BJ (cell line): Measurements from ENCODE around the gene MIA. TPM values are rescaled to one million over a fixed set of nuclear protein-coding genes. Genes with fewer than 3 reads are reported as not detected.
"Not testable (repeated sequence)": the region's sequence is repeated elsewhere in the genome, so short reads cannot be mapped to it uniquely, and the experiment has no call there.

Source experiments
- CTCF ChIA-PET: fragments of 350-600 bp; formaldehyde crosslinking; extraction: SDS; loops from one replicate; lab custom pipeline; 2021; ENCODE audit warnings: antibody characterized with exemption, inconsistent platforms; lab: Yijun Ruan, JAX
- POLR2A ChIA-PET: fragments of 300-600 bp; sonication (Branson Sonifier 250); formaldehyde crosslinking; extraction: SDS; loops from one replicate; lab custom pipeline; 2021; ENCODE audit warnings: antibody characterized with exemption; lab: Charles Lee
- DNase-seq: peaks from one replicate; pipeline ENCODE4 v3.0.0-alpha.2; 2011; ENCODE audit warnings: low read depth
- H3K27me3 ChIP-seq: 2 replicates; pipeline ENCODE4 v1.6.0; 2011; ENCODE audit warnings: low read length; ENCODE audit not compliant: control insufficient read depth, insufficient read depth
- H3K36me3 ChIP-seq: 2 replicates; pipeline ENCODE4 v1.5.1; 2011; ENCODE audit warnings: low read length; ENCODE audit not compliant: control insufficient read depth, insufficient read depth
- H3K4me3 ChIP-seq: 2 replicates; pipeline ENCODE4 v1.5.1; 2011; ENCODE audit warnings: low read depth, mild to moderate bottlenecking, control low read depth, low read length
- polyA plus RNA-seq: library from polyadenylated mRNA; depleted of rRNA; stranded (reverse); fragments of >200 nt; gene quantifications from 2 replicates; pipeline ENCODE4 v1.2.3, GENCODE V29; 2011
- TF ChIP-seq, protein P1 (sequence below): IDR thresholded peaks from 2 replicates; pipeline ENCODE4 v1.5.1; 2011; ENCODE audit warnings: low read depth, mild to moderate bottlenecking, control low read depth, inconsistent platforms, low read length, moderate library complexity; ENCODE audit not compliant: insufficient read depth

Gene MIA
- polyA plus RNA-seq, 1 experiment = not detected

- Histone ChIP-seq H3K27me3 (no peaks in the 10 kb centered on the region), H3K36me3 (peaks cover 3% of the 10 kb centered on the region), H3K4me3 (no peak overlapping the region)
- TF ChIP-seq, protein P1, sequence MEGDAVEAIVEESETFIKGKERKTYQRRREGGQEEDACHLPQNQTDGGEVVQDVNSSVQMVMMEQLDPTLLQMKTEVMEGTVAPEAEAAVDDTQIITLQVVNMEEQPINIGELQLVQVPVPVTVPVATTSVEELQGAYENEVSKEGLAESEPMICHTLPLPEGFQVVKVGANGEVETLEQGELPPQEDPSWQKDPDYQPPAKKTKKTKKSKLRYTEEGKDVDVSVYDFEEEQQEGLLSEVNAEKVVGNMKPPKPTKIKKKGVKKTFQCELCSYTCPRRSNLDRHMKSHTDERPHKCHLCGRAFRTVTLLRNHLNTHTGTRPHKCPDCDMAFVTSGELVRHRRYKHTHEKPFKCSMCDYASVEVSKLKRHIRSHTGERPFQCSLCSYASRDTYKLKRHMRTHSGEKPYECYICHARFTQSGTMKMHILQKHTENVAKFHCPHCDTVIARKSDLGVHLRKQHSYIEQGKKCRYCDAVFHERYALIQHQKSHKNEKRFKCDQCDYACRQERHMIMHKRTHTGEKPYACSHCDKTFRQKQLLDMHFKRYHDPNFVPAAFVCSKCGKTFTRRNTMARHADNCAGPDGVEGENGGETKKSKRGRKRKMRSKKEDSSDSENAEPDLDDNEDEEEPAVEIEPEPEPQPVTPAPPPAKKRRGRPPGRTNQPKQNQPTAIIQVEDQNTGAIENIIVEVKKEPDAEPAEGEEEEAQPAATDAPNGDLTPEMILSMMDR = no peak
- no peak for DNase-seq
- POLR2A ChIA-PET = no interaction called here
- CTCF ChIA-PET = no interaction called here
Observed at GRCh38 chr19:40783711-40784110, 8.4 kb downstream of the MIA start.

- CTCF ChIA-PET, POLR2A ChIA-PET, DNase-seq, H3K36me3 ChIP-seq, H3K27me3 ChIP-seq, H3K4me3 ChIP-seq: not testable (repeated sequence)
Observed at GRCh38 chr19:40784146-40784545, 8.8 kb downstream of the MIA start.

GRCh38 chr19:40785526-40785925 is 10.2 kb downstream of the MIA start:
- POLR2A ChIA-PET = no interaction called here
- DNase-seq = no peak
- no peak overlapping the region for H3K4me3 ChIP-seq
- CTCF ChIA-PET = interaction anchor here (1.1 kb wide), 1 partner anchor 13 kb away, joined by 3 read pairs; the partner anchor contains the start of gene EGLN2
- no peaks in the 10 kb centered on the region for H3K27me3 ChIP-seq
- no peaks in the 10 kb centered on the region; the same call in none of the 2 replicates for H3K36me3 ChIP-seq
- TF ChIP-seq, protein P1 = no peak

GRCh38 chr19:40786060-40787037 is 11.0 kb downstream of the MIA start:
- ChIA-PET POLR2A (no interaction called here), CTCF (interaction anchor here (1.1 kb wide), 1 partner anchor 12 kb away, joined by 3 read pairs; the partner anchor contains the start of gene EGLN2)
- TF ChIP-seq, protein P1 = no peak

GRCh38 chr19:40791349-40791748 is 16.0 kb downstream of the MIA start:
- Histone ChIP-seq H3K36me3 (no peaks in the 10 kb centered on the region; the same call in none of the 2 replicates), H3K27me3 (no peaks in the 10 kb centered on the region), H3K4me3 (no peak overlapping the region)
- POLR2A ChIA-PET = no interaction called here
- TF ChIP-seq, protein P1 = no peak
- CTCF ChIA-PET = no interaction called here
- DNase-seq = no peak

More at GRCh38 chr19:40786060-40787037, 11.0 kb downstream of the MIA start:
- no peak overlapping the region for H3K4me3 ChIP-seq
- no peaks in the 10 kb centered on the region; the same call in none of the 2 replicates for H3K36me3 ChIP-seq
- no peaks in the 10 kb centered on the region for H3K27me3 ChIP-seq
- DNase-seq = no peak
